Hindlimb muscle (tissue), 1 donor: ENCODE measurements around the gene F11R. TPM values are rescaled to one million over a fixed set of nuclear protein-coding genes. Genes with fewer than 3 reads are reported as not detected.
"Not testable (repeated sequence)": the region's sequence is repeated elsewhere in the genome, so short reads cannot be mapped to it uniquely, and the experiment has no call there.

Experiments
- DNase-seq: peaks from one replicate; pipeline ENCODE4 v3.0.0-alpha.2; 2013
- polyA plus RNA-seq: library from polyadenylated mRNA; unstranded; fragments of 120-200 nt; gene quantifications from one replicate; pipeline ENCODE4 v1.2.1, GENCODE V29; 2013; ENCODE audit not compliant: insufficient read length

Gene F11R
- polyA plus RNA-seq, 1 donor: 12.4 TPM

DNA sequence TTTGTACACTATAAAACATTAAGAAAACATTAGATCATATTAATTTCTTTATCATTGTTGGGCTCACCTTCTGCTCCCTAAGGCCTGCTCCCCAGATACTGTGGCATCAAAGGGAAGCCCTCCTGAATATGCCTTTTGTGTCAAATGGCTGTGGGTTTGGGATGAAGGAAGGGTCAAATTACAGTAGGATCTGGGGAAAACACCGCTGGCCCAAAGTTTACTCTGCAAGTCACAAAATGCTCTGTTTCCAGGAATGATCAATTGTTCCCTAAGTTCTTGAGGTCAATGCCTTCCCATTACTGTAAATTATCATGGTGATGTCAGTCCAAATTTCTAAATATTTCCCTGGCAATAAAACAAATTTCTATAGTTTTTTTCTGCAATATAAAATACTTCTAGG lies 59.5 kb downstream of the F11R start:
- DNase-seq: no peak

- no peak for DNase-seq
Observed at GRCh38 chr1:160956966-160957365, 64.0 kb downstream of the F11R start.

DNA sequence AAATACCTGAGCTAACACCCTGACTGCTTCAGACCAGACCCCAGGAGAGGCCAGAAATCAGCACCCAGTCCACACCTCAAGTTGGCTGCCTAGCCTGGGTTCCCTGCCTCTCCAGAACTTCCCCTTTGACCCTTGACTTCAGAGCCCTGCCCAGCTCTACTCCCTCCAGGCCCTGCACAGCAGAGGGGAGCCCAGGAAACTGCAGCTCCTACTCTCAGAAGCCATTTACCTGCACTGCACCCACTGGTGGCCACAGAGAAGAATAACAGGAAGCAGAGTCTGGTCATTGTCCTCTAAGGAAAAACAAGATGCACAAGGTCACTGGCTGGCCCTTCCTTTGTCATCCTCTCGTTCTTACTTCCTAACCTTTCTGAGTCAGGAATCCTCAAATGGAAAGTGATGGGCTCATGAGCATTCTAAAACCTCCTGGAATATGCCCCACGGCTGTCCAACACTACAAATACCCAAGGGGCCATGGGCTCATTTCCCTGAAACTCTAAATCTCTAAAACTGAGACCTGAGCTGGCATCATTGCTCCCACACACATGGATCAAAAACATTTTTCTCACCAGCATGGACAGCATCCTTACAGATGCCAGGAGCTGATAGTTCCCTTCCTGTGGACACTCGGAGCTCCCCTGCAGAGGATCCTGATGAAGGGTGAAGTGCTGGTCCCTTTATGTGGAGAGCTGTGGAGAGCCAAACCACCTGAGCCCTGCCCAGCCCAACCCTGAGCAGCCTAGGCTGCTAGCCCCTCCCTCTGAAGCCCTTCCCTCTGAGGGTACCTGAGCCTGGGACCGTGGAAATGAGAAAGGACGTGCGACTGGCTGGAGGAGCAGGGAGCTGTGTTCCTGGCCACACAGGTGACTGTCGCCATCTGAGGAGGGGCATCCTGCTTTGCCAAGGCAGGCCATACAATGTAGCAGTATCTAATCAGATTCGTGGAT lies 66.5 kb downstream of the F11R start, which contains the start of gene ITLN2:
TSS of gene ITLN2 (minus strand) at position 652 of the 947 bp plus-strand sequence. CDS start at position 584, 68 bp downstream.
- no peak for DNase-seq

DNA sequence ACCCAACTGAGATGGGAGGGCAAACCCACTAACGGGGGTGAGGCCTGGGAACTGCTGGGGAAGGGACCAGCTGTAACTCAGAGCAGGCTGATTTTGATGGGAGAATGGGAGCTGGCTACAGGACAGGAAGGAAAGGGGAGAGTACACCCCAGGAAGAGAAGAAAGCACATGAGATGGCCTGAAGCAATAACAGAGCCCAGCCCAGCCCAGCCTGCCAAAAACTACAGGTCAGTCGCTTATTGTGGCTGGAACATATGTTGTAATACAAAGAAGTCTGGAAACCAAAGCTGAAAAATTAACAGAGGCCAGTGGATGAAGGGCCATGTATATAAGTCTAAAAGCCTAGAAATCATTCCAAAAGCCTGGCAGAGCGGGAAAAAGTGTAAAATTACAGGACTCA lies 67.9 kb downstream of the F11R start:
- DNase-seq: no peak

DNA sequence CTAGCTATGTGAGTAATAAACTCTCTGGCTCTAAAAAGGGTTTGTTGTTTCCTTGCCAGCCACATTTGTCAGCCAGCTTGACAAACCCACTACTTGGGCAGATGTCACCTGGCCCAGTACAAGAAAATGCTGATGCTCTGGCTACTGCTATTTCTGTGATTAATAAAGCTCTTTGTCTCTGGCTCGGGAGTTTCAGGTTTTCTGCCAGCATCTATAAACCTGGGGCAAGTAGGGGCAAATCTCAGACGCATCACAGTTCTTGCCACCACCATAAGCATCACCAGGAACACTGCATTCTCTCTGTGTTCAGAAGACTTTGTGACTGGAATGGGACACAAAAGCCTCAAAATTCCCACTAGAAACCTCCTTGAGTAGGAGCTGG lies 68.8 kb downstream of the F11R start:
- DNase-seq: no peak

DNA sequence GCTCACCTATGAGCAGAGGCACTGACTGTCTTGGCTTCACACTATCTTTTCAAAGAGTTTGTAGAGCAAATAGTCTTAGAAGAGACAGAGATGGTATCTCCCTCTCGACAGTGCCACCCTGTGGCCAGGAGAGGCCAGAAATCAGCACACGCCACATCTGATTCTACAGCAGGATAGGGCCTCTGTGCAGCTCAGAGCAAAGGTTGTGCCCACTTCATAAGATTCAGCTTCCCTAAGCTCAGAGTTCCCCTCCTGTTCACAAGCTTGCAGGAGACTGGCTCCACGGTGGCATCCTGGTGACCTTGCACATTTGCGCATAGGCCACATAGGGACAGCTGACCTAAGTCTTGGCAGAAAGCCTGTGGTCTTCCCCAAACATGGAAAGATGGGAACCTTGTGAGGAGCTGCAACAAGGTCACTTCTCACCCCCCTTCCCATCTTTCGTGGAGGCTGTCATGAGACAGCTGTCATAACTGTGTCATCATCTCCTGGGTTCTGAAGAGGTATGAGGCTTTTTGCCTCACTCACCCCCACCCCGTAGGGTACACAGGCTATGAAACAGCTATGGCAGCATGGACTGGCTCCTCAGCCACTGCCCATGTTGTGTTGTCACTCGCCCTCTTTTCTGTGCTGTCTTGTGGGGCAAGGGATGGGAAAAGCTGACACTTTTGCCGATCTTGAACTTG lies 69.4 kb downstream of the F11R start:
- peak; percentile 30 for DNase-seq

GRCh38 chr1:160950657-160951056 lies 70.3 kb downstream of the F11R start:
- no peak for DNase-seq

GRCh38 chr1:160949881-160950280 lies 71.1 kb downstream of the F11R start:
- DNase-seq: no peak

GRCh38 chr1:160949216-160949880 lies 71.6 kb downstream of the F11R start:
- not testable (repeated sequence) for DNase-seq

- DNase-seq: not testable (repeated sequence)
Observed at GRCh38 chr1:160947174-160947759, 73.7 kb downstream of the F11R start.

DNA sequence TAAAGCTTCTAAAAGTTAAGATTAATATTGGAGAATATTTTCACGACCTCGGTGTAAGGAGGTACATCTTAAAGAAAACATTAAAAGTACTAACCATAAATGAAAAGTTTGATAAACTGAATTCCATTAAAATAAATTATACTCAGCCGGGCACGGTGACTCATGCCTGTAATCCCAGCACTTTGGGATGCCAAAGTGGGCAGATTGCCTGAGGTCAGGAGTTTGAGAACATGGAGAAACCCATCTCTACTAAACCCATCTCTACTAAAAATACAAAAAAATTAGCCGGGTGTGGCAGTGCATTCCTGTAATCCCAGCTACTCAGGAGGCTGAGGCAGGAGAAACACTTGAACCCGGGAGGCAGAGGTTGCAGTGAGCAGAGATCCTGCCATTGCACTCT lies 75.1 kb downstream of the F11R start:
- not testable (repeated sequence) for DNase-seq

Other genes with a start within 250 kb of the F11R start
- gene LY9, start 225.0 kb downstream of the F11R start, polyA plus RNA-seq: 0.34 TPM
- gene CD244, start 158.3 kb downstream of the F11R start, polyA plus RNA-seq: 0.14 TPM
- gene ITLN1, start 136.0 kb downstream of the F11R start, polyA plus RNA-seq: not detected
- gene ITLN2, start 66.3 kb downstream of the F11R start, polyA plus RNA-seq: not detected
- gene TSTD1, start 17.8 kb upstream of the F11R start, polyA plus RNA-seq: 30.0 TPM
- gene USF1, start 24.8 kb upstream of the F11R start, polyA plus RNA-seq: 34.8 TPM
- gene ARHGAP30, start 48.7 kb upstream of the F11R start, polyA plus RNA-seq: 4.7 TPM
- gene NECTIN4, start 68.4 kb upstream of the F11R start, polyA plus RNA-seq: 0.43 TPM
- 0.86 TPM for gene KLHDC9, start 77.2 kb upstream of the F11R start, polyA plus RNA-seq
- gene PFDN2, start 96.9 kb upstream of the F11R start, polyA plus RNA-seq: 66.3 TPM
- gene NIT1, start 97.0 kb upstream of the F11R start, polyA plus RNA-seq: 30.9 TPM
- 43.2 TPM for gene DEDD, start 111.5 kb upstream of the F11R start, polyA plus RNA-seq
- 91.5 TPM for gene UFC1, start 132.8 kb upstream of the F11R start, polyA plus RNA-seq
- gene USP21, start 138.3 kb upstream of the F11R start, polyA plus RNA-seq: 28.6 TPM
- gene PPOX, start 145.3 kb upstream of the F11R start, polyA plus RNA-seq: 23.5 TPM
- gene B4GALT3, start 156.4 kb upstream of the F11R start, polyA plus RNA-seq: 26.6 TPM
- 11.2 TPM for gene ADAMTS4, start 177.9 kb upstream of the F11R start, polyA plus RNA-seq
- 144 TPM for gene NDUFS2, start 181.2 kb upstream of the F11R start, polyA plus RNA-seq
- 21.4 TPM for gene FCER1G, start 194.1 kb upstream of the F11R start, polyA plus RNA-seq
- not detected for gene APOA2, start 202.5 kb upstream of the F11R start, polyA plus RNA-seq
- gene TOMM40L, start 204.9 kb upstream of the F11R start, polyA plus RNA-seq: 9.0 TPM
- gene NR1I3, start 217.1 kb upstream of the F11R start, polyA plus RNA-seq: 1.1 TPM
- 0.23 TPM for gene PCP4L1, start 237.6 kb upstream of the F11R start, polyA plus RNA-seq